ENCODE measurements around the gene PARVA.

- TF ChIP-seq POLR2A (IDR thresholded peaks at IDR 0.05) (no peak), CTCF (IDR thresholded peaks at IDR 0.05) (no peak)
These were observed 22.4 kb upstream of the PARVA start for GRCh38 chr11:12354750-12355545.

Measured in gastroesophageal sphincter (tissue), 3 donors.